Gastrocnemius medialis (tissue), 4 donors: Measurements from ENCODE around the gene PRRT3.

Source experiments
- CTCF ChIP-seq, 5 experiments: fragments of 450-650 bp in 3 of 5; fragments of 200-600 bp in 2 of 5; sonication (generic) in 2 of 5; IDR thresholded peaks in 4 of 5; conservative IDR thresholded peaks in 1 of 5; 1 replicate in 4 of 5; 2 replicates in 1 of 5; pipeline ENCODE4 v1.5.1; 2016 to 2019; ENCODE audit warnings: antibody characterized with exemption in 5 of 5, mild to moderate bottlenecking in 3 of 5, moderate library complexity in 3 of 5
- POLR2A ChIP-seq, 2 donors: fragments of 450-650 bp; IDR thresholded peaks; one replicate each; pipeline ENCODE4 v1.6.1; 2017; ENCODE audit warnings: antibody characterized with exemption in 2 of 2, mild to moderate bottlenecking in 2 of 2, moderate library complexity in 2 of 2

- TF ChIP-seq POLR2A (IDR thresholded peaks at IDR 0.05) (no peak), CTCF (IDR thresholded peaks at IDR 0.05 in 4 of 5, conservative IDR thresholded peaks at IDR 0.05 in 1 of 5) (peak; percentile 78 to 90 (median 89))
These were observed 19.2 kb downstream of the PRRT3 start for GRCh38 chr3:9932843-9933560.
